Common myeloid progenitor, CD34-positive (primary cell): Measurements from ENCODE around the gene PLG.
"Not testable (repeated sequence)": the region's sequence is repeated elsewhere in the genome, so short reads cannot be mapped to it uniquely, and the experiment has no call there.

Source experiments
- CTCF ChIA-PET: fragments of 350-600 bp; sonication (Branson Sonifier 250); formaldehyde crosslinking; loops from one replicate; lab custom pipeline; 2021; ENCODE audit warnings: antibody characterized with exemption; lab: Charles Lee
- POLR2A ChIA-PET: fragments of 350-600 bp; sonication (Branson Sonifier 250); formaldehyde crosslinking; loops from one replicate; lab custom pipeline; 2021; ENCODE audit warnings: antibody characterized with exemption; lab: Charles Lee
- DNase-seq, 3 donors: peaks; one replicate each; pipeline versions ENCODE4 v3.0.0 to v3.0.0-alpha.2; 2013
- H3K27ac ChIP-seq, 2 experiments: 1 replicate in 1 of 2; 2 replicates in 1 of 2; pipeline ENCODE4 v1.7.0; 2013; ENCODE audit warnings: inconsistent platforms in 2 of 2, low read length in 2 of 2, mild to moderate bottlenecking in 2 of 2, low read depth in 1 of 2, moderate library complexity in 1 of 2; ENCODE audit not compliant: severe bottlenecking in 2 of 2, insufficient read depth in 1 of 2, poor library complexity in 1 of 2
- H3K27me3 ChIP-seq, 5 experiments: replicated peaks in 2 of 5; 1 replicate in 3 of 5; 2 replicates in 2 of 5; pipeline versions ENCODE4 v1.6.1 to v1.7.0; 2013; ENCODE audit warnings: low read length in 4 of 5, mild to moderate bottlenecking in 2 of 5, moderate library complexity in 2 of 5, inconsistent platforms in 1 of 5; ENCODE audit not compliant: insufficient read depth in 5 of 5, control insufficient read depth in 4 of 5
- H3K36me3 ChIP-seq, 4 experiments: 1 replicate in 2 of 4; 2 replicates in 2 of 4; pipeline versions ENCODE4 v1.6.1 to v1.7.0; 2013; ENCODE audit warnings: low read length in 3 of 4, control low read depth in 1 of 4, mild to moderate bottlenecking in 1 of 4; ENCODE audit not compliant: control insufficient read depth in 4 of 4, insufficient read depth in 4 of 4
- H3K4me1 ChIP-seq, 4 experiments: 1 replicate in 3 of 4; 2 replicates in 1 of 4; pipeline versions ENCODE4 v1.6.1 to v1.7.1; 2013; ENCODE audit warnings: low read length in 3 of 4, mild to moderate bottlenecking in 3 of 4, control low read depth in 1 of 4, inconsistent platforms in 1 of 4, moderate library complexity in 1 of 4; ENCODE audit not compliant: control insufficient read depth in 4 of 4, insufficient read depth in 4 of 4; ENCODE audit errors: control extremely low read depth in 1 of 4
- H3K4me3 ChIP-seq, 7 experiments: 1 replicate in 4 of 7; 2 replicates in 3 of 7; pipeline versions ENCODE4 v1.5.1 to v1.7.0; 2013; ENCODE audit warnings: mild to moderate bottlenecking in 7 of 7, low read length in 6 of 7, moderate library complexity in 6 of 7, inconsistent platforms in 2 of 7, low read depth in 2 of 7, control low read depth in 1 of 7; ENCODE audit not compliant: insufficient read depth in 4 of 7, control insufficient read depth in 1 of 7; ENCODE audit errors: extremely low read depth in 1 of 7
- H3K9me3 ChIP-seq, 5 experiments: 1 replicate in 4 of 5; 2 replicates in 1 of 5; pipeline versions ENCODE4 v1.6.1 to v1.7.1; 2013; ENCODE audit warnings: low read length in 4 of 5, mild to moderate bottlenecking in 2 of 5, inconsistent platforms in 1 of 5, low read depth in 1 of 5, moderate library complexity in 1 of 5; ENCODE audit not compliant: control insufficient read depth in 4 of 5, insufficient read depth in 2 of 5; ENCODE audit errors: control extremely low read depth in 1 of 5
- WGBS: methylation state at CpG from one replicate; pipeline ENCODE4 v1.1.5; 2013; ENCODE audit not compliant: insufficient coverage; 5-methylcytosine and 5-hydroxymethylcytosine counted together

PLG gene

DNA sequence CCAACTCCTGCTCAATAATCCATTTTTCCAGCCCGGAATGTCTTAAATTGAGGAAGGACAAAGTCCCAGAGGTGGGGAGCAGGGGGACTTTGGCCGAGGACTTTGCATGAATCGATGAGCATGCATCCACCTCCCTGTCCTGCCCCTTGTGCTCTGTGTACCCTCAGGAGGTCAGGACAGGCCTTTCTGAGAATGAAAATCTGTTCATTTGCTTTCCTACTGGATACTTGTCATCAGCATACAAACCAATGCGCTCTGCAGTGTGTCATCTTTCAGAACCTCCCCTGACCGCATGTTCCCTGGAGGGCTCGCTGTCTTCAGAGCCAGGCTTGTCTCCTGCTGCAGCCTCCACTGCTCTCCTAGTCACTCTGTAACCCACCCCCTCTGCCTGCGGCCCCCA is 2.6 kb downstream of the PLG start:
- DNase-seq, H3K4me1 ChIP-seq, POLR2A ChIA-PET, H3K27me3 ChIP-seq, H3K9me3 ChIP-seq, H3K4me3 ChIP-seq, H3K27ac ChIP-seq, H3K36me3 ChIP-seq, CTCF ChIA-PET: not testable (repeated sequence)
- WGBS: 95% methylated on average over 7 of the region's 7 CpGs

DNA sequence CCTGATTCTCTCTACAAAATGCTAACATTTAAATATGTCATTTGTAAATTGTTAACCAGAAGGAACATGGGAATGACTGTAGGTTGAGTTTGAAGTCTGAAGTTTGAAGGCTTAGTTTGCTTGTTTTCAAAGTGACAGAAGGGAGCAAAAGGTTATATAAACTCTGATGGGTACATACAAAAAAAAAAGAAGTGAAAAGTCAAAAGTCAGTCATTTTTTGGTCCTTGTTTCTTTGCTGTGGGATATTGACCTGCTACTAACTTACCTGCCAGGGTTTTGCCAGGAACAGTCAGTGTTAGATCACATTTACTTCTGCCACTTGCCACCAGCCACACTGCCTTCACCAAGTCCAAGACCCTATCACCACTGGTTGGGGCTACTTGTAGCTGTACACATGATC is 6.9 kb downstream of the PLG start:
- H3K27ac ChIP-seq, H3K27me3 ChIP-seq, H3K4me1 ChIP-seq, H3K36me3 ChIP-seq, DNase-seq, POLR2A ChIA-PET, H3K4me3 ChIP-seq, CTCF ChIA-PET, H3K9me3 ChIP-seq: not testable (repeated sequence)

DNA sequence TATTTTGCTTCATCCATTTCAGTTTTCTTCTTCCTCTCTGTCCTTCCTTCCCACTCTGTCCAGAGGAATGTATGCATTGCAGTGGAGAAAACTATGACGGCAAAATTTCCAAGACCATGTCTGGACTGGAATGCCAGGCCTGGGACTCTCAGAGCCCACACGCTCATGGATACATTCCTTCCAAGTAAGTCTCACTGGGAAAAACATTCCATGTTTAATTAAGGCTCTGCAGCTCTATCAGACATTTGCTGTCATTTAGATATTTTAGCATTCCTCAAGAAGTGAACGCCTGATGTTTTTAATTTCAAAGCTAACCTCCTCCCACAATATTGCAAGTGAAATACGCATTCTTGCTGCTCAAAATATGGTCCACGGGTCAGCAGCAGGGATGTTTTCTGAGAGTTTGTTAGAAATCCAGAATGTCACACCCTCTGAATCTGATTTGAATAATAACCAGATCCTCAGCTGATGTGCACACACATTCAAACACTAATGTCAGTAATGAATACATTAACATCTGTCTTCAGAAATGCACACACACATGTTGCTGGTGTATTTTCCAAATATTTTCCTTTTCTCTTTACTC is 12.8 kb downstream of the PLG start:
- Histone ChIP-seq H3K27ac (no peak overlapping the region), H3K4me1 (no peaks in the 10 kb centered on the region), H3K27me3 (no peaks in the 10 kb centered on the region), H3K36me3 (no peaks in the 10 kb centered on the region), H3K4me3 (no peak overlapping the region), H3K9me3 (no peaks in the 10 kb centered on the region)
- POLR2A ChIA-PET: no interaction called here
- no peak for DNase-seq
- 94% methylated on average over 3 of the region's 5 CpGs for whole genome bisulfite sequencing
- CTCF ChIA-PET: no interaction called here

DNA sequence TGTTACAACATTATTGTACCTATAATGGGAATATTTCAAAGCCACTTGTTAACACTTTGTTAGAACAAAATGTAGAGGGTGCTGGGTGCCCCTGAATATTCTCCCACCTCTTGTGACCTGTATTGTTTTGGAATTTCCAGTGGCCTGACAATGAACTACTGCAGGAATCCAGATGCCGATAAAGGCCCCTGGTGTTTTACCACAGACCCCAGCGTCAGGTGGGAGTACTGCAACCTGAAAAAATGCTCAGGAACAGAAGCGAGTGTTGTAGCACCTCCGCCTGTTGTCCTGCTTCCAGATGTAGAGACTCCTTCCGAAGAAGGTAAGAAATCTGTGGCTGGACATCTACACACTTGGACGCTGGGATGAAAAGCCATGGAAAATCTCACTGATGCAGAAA is 28.9 kb downstream of the PLG start:
- Histone ChIP-seq H3K4me3 (no peak overlapping the region), H3K9me3 (no peaks in the 10 kb centered on the region), H3K27me3 (no peaks in the 10 kb centered on the region), H3K36me3 (no peaks in the 10 kb centered on the region), H3K4me1 (no peaks in the 10 kb centered on the region), H3K27ac (no peak overlapping the region)
- 58% methylated on average over 6 of the region's 6 CpGs for WGBS
- DNase-seq: peak in 1 of 3 donors; percentile 1
- CTCF ChIA-PET: no interaction called here
- POLR2A ChIA-PET: no interaction called here

DNA sequence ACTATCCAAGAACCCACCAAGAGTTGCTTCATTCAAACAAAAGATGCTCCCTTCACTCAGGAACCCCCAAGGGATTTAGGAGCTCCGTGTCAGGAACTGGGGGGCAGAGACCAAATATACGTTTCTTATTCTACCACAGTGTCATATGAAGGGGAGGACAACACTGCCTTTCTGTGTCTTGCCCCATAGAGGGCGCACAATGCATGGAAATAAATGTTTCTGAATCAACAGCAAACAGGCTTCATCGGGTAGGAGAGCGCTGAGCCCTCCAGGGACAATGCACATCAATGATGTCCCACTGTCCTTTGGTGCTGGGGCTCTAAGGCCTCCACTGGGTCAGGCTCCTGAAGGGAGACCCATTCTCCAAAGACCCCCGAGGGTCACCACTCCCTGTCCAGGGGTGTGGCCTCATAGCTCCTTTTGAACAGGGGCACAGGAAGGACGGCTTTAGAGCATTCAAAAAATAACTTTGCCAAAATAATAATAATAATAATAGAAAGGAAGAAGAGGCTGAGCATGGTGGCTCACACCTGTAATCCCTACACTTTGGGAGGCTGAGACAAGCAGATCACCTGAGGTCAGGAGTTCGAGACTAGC is 31.1 kb downstream of the PLG start:
- 13% methylated on average over 5 of the region's 8 CpGs for WGBS
- Histone ChIP-seq H3K36me3 (no peaks in the 10 kb centered on the region), H3K27me3 (no peaks in the 10 kb centered on the region), H3K27ac (no peak overlapping the region), H3K4me1 (no peaks in the 10 kb centered on the region), H3K9me3 (no peaks in the 10 kb centered on the region), H3K4me3 (no peak overlapping the region)
- POLR2A ChIA-PET: no interaction called here
- CTCF ChIA-PET: interaction anchor here (0.7 to 1.1 kb wide), 4 partner anchors 30 to 640 kb away, joined by 3 to 4 read pairs (median 4); no protein-coding TSS in a partner anchor
- DNase-seq: peak; percentile 15 to 56 (median 50)

DNA sequence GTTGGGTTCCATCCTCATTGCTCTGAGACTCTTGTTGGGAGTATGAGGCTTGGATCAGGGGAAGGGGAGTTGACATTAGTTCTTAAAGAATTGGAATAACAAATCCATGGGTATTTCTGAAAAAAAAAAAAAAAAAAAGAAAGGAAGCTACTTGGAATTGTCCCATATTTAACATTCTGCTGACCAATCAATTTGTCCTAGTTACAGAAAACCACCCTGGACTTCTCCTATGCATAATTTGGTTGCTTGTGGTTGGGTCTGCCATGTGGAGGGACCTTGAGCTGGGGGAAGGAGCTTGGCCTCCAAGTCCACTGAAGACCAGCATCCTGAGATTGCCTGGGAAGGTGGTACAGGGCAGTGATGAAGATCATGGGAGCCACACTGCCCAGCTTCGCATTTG is 32.6 kb downstream of the PLG start:
- no peak overlapping the region for H3K27ac ChIP-seq
- CTCF ChIA-PET: interaction anchor here (1.1 to 2.0 kb wide), 3 partner anchors 9 to 639 kb away, joined by 4 to 6 read pairs (median 5); no protein-coding TSS in a partner anchor
- no peaks in the 10 kb centered on the region for H3K4me1 ChIP-seq
- 75% methylated on average over 1 of the region's 1 CpG for WGBS
- H3K36me3 ChIP-seq: no peaks in the 10 kb centered on the region
- H3K27me3 ChIP-seq: no peaks in the 10 kb centered on the region
- DNase-seq: no peak
- POLR2A ChIA-PET: no interaction called here
- no peaks in the 10 kb centered on the region for H3K9me3 ChIP-seq
- no peak overlapping the region for H3K4me3 ChIP-seq

DNA sequence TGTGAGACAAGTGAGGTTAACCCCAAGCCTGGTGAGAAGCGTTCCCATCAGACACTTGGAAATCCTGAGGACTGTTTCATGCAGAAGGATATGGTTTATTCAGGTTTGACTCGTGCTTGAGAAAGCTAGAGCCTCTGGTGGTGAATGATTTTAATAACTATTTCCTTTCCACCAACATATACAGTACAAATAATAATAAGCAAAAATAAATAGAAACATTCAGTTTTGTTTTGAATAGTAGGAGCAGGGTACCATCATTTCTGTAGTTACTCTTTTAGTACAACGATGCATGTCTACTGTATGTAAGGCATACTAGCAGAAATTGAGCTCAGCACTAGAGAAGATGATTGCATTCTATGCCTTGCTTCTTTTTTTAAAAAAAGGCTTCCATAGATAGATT is 33.5 kb downstream of the PLG start:
- no peaks in the 10 kb centered on the region for H3K27me3 ChIP-seq
- H3K36me3 ChIP-seq: no peaks in the 10 kb centered on the region
- POLR2A ChIA-PET: no interaction called here
- H3K27ac ChIP-seq: no peak overlapping the region
- CTCF ChIA-PET: interaction anchor here (2.0 kb wide), 1 partner anchor 639 kb away, joined by 6 read pairs; no protein-coding TSS in a partner anchor
- DNase-seq: no peak
- 100% methylated on average over 1 of the region's 3 CpGs for WGBS
- no peaks in the 10 kb centered on the region for H3K4me1 ChIP-seq
- H3K9me3 ChIP-seq: no peaks in the 10 kb centered on the region
- H3K4me3 ChIP-seq: no peak overlapping the region
